ENCODE data around the gene UMODL1.

The UMODL1 gene

DNA sequence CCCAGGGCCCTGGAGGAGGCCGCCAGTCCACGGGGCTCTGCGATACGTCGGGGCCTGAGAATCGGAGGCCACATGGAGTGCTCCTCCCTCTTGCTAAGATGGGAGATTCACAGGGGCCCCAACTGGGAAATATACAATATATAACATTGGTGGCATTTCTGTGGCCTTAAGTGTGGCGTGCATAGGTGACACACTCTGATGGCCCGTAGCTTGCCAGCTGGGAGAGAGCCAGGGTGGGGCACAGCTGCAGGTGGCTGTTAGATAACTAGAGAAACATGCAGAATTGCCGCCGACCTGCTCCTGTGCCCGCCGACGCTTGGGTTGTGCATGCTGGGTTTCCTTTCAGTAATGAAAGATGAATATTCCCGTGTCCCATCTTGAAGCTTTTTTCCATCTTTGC is 30.1 kb downstream of the UMODL1 start:
- TF ChIP-seq, protein P1, sequence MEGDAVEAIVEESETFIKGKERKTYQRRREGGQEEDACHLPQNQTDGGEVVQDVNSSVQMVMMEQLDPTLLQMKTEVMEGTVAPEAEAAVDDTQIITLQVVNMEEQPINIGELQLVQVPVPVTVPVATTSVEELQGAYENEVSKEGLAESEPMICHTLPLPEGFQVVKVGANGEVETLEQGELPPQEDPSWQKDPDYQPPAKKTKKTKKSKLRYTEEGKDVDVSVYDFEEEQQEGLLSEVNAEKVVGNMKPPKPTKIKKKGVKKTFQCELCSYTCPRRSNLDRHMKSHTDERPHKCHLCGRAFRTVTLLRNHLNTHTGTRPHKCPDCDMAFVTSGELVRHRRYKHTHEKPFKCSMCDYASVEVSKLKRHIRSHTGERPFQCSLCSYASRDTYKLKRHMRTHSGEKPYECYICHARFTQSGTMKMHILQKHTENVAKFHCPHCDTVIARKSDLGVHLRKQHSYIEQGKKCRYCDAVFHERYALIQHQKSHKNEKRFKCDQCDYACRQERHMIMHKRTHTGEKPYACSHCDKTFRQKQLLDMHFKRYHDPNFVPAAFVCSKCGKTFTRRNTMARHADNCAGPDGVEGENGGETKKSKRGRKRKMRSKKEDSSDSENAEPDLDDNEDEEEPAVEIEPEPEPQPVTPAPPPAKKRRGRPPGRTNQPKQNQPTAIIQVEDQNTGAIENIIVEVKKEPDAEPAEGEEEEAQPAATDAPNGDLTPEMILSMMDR (IDR thresholded peaks at IDR 0.05) = no peak

DNA sequence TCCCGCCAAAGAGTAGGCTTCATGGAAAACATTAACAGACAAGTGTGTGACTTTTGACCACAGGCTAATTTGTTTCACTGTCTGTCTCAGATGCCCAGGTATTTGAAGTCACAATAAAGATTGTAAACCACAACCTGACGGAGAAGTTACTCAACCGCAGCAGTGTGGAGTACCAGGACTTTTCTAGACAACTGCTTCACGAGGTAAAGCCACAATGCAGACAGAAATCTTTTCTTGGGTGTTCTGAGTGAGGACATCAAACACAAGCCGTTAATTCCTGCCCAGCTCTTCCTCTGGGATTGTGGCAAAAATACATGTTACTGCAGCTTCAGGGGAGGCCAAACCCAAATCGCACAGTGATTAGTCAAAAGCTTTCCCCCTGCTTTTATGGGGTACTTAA is 31.0 kb downstream of the UMODL1 start:
- TF ChIP-seq, protein P1 (IDR thresholded peaks at IDR 0.05) = no peak

DNA sequence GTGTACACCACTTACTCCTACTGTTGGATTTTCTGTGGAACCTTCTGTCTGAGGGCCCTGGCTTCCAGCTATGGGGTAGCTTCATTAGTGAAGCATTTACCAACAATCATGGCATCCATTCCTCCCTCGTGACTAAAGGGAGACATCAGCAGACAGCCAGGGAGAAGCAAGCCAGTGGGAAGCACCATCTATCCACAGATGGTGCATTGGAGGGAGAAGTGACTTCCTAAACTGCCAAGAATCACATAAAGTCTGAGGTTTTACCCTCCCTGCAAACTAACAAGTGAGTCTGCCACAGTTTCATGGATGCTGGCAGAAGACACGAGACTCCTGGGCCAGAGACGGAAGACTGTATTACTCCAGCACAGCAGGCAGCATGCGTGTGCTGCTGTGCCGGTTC is 31.4 kb downstream of the UMODL1 start:
- TF ChIP-seq, protein P1 (IDR thresholded peaks at IDR 0.05) = no peak

DNA sequence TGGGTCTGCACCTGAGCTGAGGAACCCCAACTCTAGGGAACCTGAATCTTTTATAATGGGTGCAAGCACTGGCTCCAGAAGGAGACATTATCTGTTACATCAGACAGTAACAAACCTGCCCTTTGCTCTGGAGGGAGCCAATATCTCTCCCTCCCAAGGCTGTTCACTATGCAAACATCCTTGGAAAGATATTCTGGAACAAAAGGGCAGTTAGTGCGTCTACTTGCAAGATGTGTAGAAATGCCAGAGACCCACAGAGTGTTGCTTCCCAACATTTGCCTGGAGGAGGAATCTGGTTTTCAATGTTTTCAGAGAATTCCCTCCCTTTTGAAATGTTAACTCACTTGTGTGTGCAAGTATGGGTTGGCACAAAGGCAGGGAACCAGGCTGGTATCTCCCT is 31.9 kb downstream of the UMODL1 start:
- TF ChIP-seq, protein P1 (IDR thresholded peaks at IDR 0.05) = no peak

DNA sequence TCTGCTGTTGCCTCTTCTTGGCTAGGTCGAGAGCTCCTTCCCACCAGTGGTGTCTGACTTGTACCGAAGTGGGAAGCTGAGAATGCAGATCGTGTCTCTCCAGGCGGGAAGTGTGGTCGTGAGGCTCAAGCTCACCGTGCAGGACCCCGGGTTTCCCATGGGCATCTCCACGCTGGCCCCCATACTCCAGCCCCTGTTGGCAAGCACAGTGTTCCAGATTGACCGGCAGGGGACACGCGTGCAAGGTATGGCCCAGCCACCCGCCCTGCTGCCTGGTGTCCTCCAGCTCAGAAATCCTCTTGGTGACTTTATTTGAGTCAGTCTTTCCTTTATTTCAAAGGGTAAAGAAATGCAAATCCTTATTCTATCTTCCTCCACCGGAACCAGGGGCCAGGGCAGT is 32.7 kb downstream of the UMODL1 start:
- TF ChIP-seq, protein P1 (IDR thresholded peaks at IDR 0.05) = no peak

DNA sequence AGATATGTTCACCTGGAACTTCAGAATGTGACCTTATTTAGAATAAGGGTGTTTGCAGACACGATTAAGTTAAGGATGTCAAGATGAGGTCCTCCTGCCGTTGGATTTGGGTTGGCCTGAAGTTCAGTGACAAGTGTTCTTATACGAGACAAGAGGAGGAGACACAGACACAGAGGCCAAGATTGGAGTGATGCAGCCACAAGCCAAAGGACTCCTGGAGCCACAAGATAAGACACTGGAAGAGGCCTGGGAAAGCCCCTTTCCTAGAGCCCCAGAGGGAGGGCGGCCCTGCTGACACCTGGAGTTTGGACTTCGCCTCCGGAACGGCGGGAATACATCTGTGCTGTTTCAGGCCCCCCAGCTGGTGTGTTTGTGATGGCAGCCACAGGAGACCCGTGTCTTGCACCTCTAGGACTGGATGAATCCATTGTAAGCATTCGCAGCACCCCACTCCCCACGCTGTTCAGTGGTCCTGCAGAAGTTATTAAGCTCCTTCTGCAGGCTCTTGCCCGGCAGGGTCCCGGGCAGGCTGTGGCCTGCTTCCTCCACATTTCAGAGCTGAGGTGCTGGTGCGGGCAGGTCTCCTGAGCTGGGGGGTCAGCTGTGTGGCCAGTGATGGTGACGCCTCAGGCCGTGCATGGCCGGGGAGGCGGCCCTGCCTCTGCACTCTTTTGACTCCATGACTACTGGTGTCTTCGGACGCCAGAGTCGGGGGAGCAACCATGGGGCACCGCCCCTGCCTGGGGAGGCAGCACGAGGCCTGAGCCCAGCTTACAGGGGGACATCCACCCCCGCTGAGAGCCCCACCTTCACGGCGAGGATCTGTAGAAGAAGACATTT is 34.6 kb downstream of the UMODL1 start:
- TF ChIP-seq, protein P1 (IDR thresholded peaks at IDR 0.05) = no peak

DNA sequence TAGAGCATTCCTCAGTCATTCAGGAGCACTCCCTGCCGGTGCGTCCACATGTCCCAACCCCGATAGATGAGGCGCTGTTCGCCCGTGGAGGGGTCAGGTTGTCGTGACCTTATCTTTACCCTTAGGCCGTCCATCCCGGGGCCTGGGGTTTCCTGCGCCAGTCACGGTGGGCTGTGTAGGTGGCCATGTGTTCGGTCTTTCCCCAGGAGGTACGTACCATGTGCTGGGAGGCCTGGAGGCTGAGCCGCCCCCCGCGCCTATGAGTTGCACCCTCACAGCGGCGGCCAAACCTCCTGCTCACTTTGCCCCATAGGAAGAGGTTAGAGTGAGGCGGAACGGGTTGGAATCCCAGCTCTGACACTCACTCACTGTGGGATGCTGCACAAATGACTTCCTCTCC is 35.3 kb downstream of the UMODL1 start:
- TF ChIP-seq, protein P1 (IDR thresholded peaks at IDR 0.05) = no peak

Data from LNCAP (cell line).